GM12864 (cell line): ENCODE results near the gene SH3RF2.
"Not testable (repeated sequence)": the region's sequence is repeated elsewhere in the genome, so short reads cannot be mapped to it uniquely, and the experiment has no call there.

Experiments
- DNase-seq: peaks from one replicate; pipeline ENCODE4 v3.0.0-alpha.2; 2011; ENCODE audit warnings: low read depth
- H3K4me3 ChIP-seq: 2 replicates; pipeline ENCODE4 v1.5.1; 2011; ENCODE audit warnings: mild to moderate bottlenecking, low read depth, low read length, control low read depth
- CTCF ChIP-seq: IDR thresholded peaks from 2 replicates; pipeline ENCODE4 v1.5.1; 2011; ENCODE audit warnings: low read depth, mild to moderate bottlenecking, moderate library complexity, low read length, control low read depth, inconsistent platforms; ENCODE audit errors: missing control alignments

SH3RF2 gene

GRCh38 chr5:145960166-145960565 is 23.8 kb downstream of the SH3RF2 start:
- no peak overlapping the region for H3K4me3 ChIP-seq
- no peak for TF ChIP-seq CTCF
- no peak for DNase-seq

GRCh38 chr5:145960848-145961600 is 24.6 kb downstream of the SH3RF2 start:
- DNase-seq = no peak
- no peak for TF ChIP-seq CTCF
- no peak overlapping the region for H3K4me3 ChIP-seq

- TF ChIP-seq CTCF = no peak
- DNase-seq = no peak
- H3K4me3 ChIP-seq = no peak overlapping the region
These were observed 25.6 kb downstream of the SH3RF2 start for GRCh38 chr5:145962001-145962400.

- not testable (repeated sequence) for H3K4me3 ChIP-seq, DNase-seq
These were observed 27.6 kb downstream of the SH3RF2 start for GRCh38 chr5:145964008-145964407.

- no peak for DNase-seq
- TF ChIP-seq CTCF = no peak
- H3K4me3 ChIP-seq = no peak overlapping the region
These were observed 29.4 kb downstream of the SH3RF2 start for GRCh38 chr5:145965804-145966203.

- no peak overlapping the region for H3K4me3 ChIP-seq
- no peak for TF ChIP-seq CTCF
- DNase-seq = no peak
These were observed 30.9 kb downstream of the SH3RF2 start for GRCh38 chr5:145967296-145967695.

GRCh38 chr5:145968970-145969713 is 32.8 kb downstream of the SH3RF2 start:
- TF ChIP-seq CTCF = no peak
- H3K4me3 ChIP-seq = no peak overlapping the region
- no peak for DNase-seq
